ENCODE results near the gene TARS1. TPM values are rescaled to one million over a fixed set of nuclear protein-coding genes. Genes with fewer than 3 reads are reported as not detected.

The TARS1 gene
- total RNA-seq, 1 donor from 2014 or later = 306 TPM

DNA sequence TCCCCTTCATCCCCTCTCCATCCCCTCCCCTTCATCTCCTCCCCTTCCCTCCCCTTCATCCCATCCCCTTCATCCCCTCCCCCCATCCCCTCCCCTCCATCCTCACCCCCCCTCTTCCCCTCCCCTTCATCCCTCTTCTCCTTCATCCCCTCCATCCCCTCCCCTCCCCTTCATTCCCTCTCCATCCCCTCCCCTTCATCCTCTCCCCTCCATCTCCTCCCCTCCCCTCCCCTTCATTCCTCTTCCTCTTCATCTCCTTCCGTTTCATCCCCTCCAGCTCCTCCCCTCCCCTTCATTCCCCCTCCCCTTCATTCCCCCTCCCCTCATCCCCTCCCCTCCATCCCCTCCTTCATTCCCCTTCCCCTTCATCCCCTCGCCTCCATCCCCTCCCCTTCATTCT lies 40.1 kb downstream of the TARS1 start:
- H3K4me1 ChIP-seq (ENCODE audit: insufficient read depth, low read length) = no peaks in the 10 kb centered on the region
- H3K4me2 ChIP-seq (ENCODE audit: low read length) = no peak overlapping the region
- Mint-ChIP-seq H3K36me3 (ENCODE audit: low read depth, unreplicated experiment) (peaks cover 13% of the 10 kb centered on the region), H3K4me3 (ENCODE audit: unreplicated experiment) (no peak overlapping the region), H3K9me3 (ENCODE audit: unreplicated experiment) (no peaks in the 10 kb centered on the region), H3K27ac (ENCODE audit: unreplicated experiment) (no peak overlapping the region), H3K4me1 (ENCODE audit: low read depth, unreplicated experiment) (peaks cover 18% of the 10 kb centered on the region), H3K27me3 (ENCODE audit: low read depth, unreplicated experiment) (no peaks in the 10 kb centered on the region)
- TF ChIP-seq, protein P1, sequence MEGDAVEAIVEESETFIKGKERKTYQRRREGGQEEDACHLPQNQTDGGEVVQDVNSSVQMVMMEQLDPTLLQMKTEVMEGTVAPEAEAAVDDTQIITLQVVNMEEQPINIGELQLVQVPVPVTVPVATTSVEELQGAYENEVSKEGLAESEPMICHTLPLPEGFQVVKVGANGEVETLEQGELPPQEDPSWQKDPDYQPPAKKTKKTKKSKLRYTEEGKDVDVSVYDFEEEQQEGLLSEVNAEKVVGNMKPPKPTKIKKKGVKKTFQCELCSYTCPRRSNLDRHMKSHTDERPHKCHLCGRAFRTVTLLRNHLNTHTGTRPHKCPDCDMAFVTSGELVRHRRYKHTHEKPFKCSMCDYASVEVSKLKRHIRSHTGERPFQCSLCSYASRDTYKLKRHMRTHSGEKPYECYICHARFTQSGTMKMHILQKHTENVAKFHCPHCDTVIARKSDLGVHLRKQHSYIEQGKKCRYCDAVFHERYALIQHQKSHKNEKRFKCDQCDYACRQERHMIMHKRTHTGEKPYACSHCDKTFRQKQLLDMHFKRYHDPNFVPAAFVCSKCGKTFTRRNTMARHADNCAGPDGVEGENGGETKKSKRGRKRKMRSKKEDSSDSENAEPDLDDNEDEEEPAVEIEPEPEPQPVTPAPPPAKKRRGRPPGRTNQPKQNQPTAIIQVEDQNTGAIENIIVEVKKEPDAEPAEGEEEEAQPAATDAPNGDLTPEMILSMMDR (IDR thresholded peaks at IDR 0.05; ENCODE audit: insufficient read depth, low read depth, low read length) = no peak
- TF ChIP-seq EZH2 (IDR thresholded peaks at IDR 0.05; ENCODE audit: insufficient read depth, low read length) = no peak
- no peak overlapping the region for H3K9ac ChIP-seq (ENCODE audit: low read length)
- H3K79me2 ChIP-seq (ENCODE audit: insufficient read depth, low read length) = no peaks in the 10 kb centered on the region
- FAIRE-seq = no peak
- H4K20me1 ChIP-seq (ENCODE audit: insufficient read depth, low read length) = no peaks in the 10 kb centered on the region
- DNase-seq (ENCODE audit: low read depth) = no peak
- H3K4me3 ChIP-seq (ENCODE audit: insufficient read depth, low read depth, low read length) = no peak overlapping the region
- peaks cover 2% of the 10 kb centered on the region for H3K36me3 ChIP-seq (ENCODE audit: insufficient read depth, low read length)
- no peak overlapping the region for H3K27ac ChIP-seq (ENCODE audit: low read depth, low read length)
- no peaks in the 10 kb centered on the region for H3K27me3 ChIP-seq (ENCODE audit: insufficient read depth, low read length)
- no peaks in the 10 kb centered on the region for H3K9me3 ChIP-seq (ENCODE audit: insufficient read depth, low read depth, low read length)
- no peak overlapping the region for H2AFZ ChIP-seq (ENCODE audit: low read depth, low read length)

DNA sequence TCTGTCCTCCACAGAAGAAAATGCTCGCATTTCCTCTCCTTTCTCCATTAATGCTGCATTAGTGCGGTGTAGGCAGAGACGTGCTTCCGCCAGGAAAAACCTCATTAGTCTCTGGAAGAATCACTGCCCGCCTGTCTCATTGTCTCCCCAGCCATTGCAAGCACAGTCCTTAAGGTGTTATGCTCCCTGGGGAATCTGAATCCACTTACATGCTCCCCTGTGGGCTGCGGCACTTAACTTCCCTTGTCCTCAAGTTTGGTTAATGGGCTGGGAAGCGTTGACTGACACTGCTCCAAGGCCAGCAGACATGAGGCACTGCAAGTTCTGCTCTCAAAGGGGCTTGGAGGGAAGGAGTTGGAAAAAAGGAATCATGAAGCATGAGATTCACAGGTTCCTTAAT lies 41.6 kb downstream of the TARS1 start:
- Histone ChIP-seq H3K27me3 (ENCODE audit: insufficient read depth, low read length) (no peaks in the 10 kb centered on the region), H3K9me3 (ENCODE audit: insufficient read depth, low read depth, low read length) (no peaks in the 10 kb centered on the region), H3K27ac (ENCODE audit: low read depth, low read length) (no peak overlapping the region), H2AFZ (ENCODE audit: low read depth, low read length) (no peak overlapping the region), H3K9ac (ENCODE audit: low read length) (no peak overlapping the region), H3K36me3 (ENCODE audit: insufficient read depth, low read length) (peaks cover under 1% of the 10 kb centered on the region), H4K20me1 (ENCODE audit: insufficient read depth, low read length) (no peaks in the 10 kb centered on the region), H3K4me2 (ENCODE audit: low read length) (no peak overlapping the region), H3K4me1 (ENCODE audit: insufficient read depth, low read length) (no peaks in the 10 kb centered on the region), H3K79me2 (ENCODE audit: insufficient read depth, low read length) (no peaks in the 10 kb centered on the region), H3K4me3 (ENCODE audit: insufficient read depth, low read depth, low read length) (no peak overlapping the region)
- Mint-ChIP-seq H3K9me3 (ENCODE audit: unreplicated experiment) (no peaks in the 10 kb centered on the region), H3K27me3 (ENCODE audit: low read depth, unreplicated experiment) (no peaks in the 10 kb centered on the region), H3K27ac (ENCODE audit: unreplicated experiment) (no peak overlapping the region), H3K36me3 (ENCODE audit: low read depth, unreplicated experiment) (peaks cover 6% of the 10 kb centered on the region), H3K4me1 (ENCODE audit: low read depth, unreplicated experiment) (peaks cover 14% of the 10 kb centered on the region), H3K4me3 (ENCODE audit: unreplicated experiment) (no peak overlapping the region)
- FAIRE-seq (no peak), DNase-seq (ENCODE audit: low read depth) (no peak)
- TF ChIP-seq, protein P1 (IDR thresholded peaks at IDR 0.05; ENCODE audit: insufficient read depth, low read depth, low read length) = no peak
- TF ChIP-seq EZH2 (IDR thresholded peaks at IDR 0.05; ENCODE audit: insufficient read depth, low read length) = no peak

DNA sequence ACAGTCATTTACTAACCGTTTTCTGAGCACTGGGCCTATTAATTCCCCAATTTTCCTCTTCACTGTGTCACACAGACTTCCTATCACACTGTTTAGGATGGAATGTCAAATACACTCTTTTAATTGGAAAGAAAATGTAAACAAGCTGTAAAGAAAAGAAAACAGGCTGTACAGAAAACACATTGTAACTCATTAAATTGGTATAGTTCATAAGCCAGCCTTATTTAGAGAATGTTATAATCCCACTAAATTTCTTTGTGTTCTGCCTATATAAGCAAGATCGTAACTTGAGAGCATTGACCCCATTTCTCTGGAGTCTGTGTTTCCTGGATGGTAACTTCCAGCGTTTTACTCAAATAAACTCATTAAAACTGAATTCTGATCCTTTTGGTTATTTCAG lies 46.5 kb downstream of the TARS1 start:
- H4K20me1 ChIP-seq (ENCODE audit: insufficient read depth, low read length) = no peaks in the 10 kb centered on the region
- H3K4me1 ChIP-seq (ENCODE audit: insufficient read depth, low read length) = no peaks in the 10 kb centered on the region
- H3K4me3 ChIP-seq (ENCODE audit: insufficient read depth, low read depth, low read length) = no peak overlapping the region
- no peak overlapping the region for H3K27ac Mint-ChIP-seq (ENCODE audit: unreplicated experiment)
- DNase-seq (ENCODE audit: low read depth) = no peak
- no peaks in the 10 kb centered on the region for H3K79me2 ChIP-seq (ENCODE audit: insufficient read depth, low read length)
- no peak overlapping the region for H3K4me2 ChIP-seq (ENCODE audit: low read length)
- no peak overlapping the region for H3K27ac ChIP-seq (ENCODE audit: low read depth, low read length)
- H3K27me3 ChIP-seq (ENCODE audit: insufficient read depth, low read length) = no peaks in the 10 kb centered on the region
- H3K4me3 Mint-ChIP-seq (ENCODE audit: unreplicated experiment) = no peak overlapping the region
- TF ChIP-seq, protein P1 (IDR thresholded peaks at IDR 0.05; ENCODE audit: insufficient read depth, low read depth, low read length) = no peak
- TF ChIP-seq EZH2 (IDR thresholded peaks at IDR 0.05; ENCODE audit: insufficient read depth, low read length) = no peak
- no peak overlapping the region for H3K9ac ChIP-seq (ENCODE audit: low read length)
- no peaks in the 10 kb centered on the region for H3K9me3 Mint-ChIP-seq (ENCODE audit: unreplicated experiment)
- H3K4me1 Mint-ChIP-seq (ENCODE audit: low read depth, unreplicated experiment) = no peaks in the 10 kb centered on the region
- H3K27me3 Mint-ChIP-seq (ENCODE audit: low read depth, unreplicated experiment) = no peaks in the 10 kb centered on the region
- H3K36me3 Mint-ChIP-seq (ENCODE audit: low read depth, unreplicated experiment) = peaks cover 8% of the 10 kb centered on the region
- H3K9me3 ChIP-seq (ENCODE audit: insufficient read depth, low read depth, low read length) = no peaks in the 10 kb centered on the region
- no peak overlapping the region for H2AFZ ChIP-seq (ENCODE audit: low read depth, low read length)
- no peaks in the 10 kb centered on the region for H3K36me3 ChIP-seq (ENCODE audit: insufficient read depth, low read length)
- no peak for FAIRE-seq
